ENCODE results near the gene EPHX1.
A peak's percentile ranks its signal among the peaks of the same experiment; 100 is the strongest.

Gene EPHX1

GRCh38 chr1:225842788-225843425 is 33.0 kb downstream of the EPHX1 start:
- DNase-seq (ENCODE audit: low read depth in 2 of 2) = no peak

GRCh38 chr1:225843426-225843795 is 33.5 kb downstream of the EPHX1 start:
- no peak for DNase-seq (ENCODE audit: low read depth in 2 of 2)

- DNase-seq (ENCODE audit: low read depth in 2 of 2) = no peak
Observed at GRCh38 chr1:225844236-225845061, 34.5 kb downstream of the EPHX1 start.

- no peak for DNase-seq (ENCODE audit: low read depth in 2 of 2)
Observed at GRCh38 chr1:225845097-225845496, 35.2 kb downstream of the EPHX1 start.

GRCh38 chr1:225845571-225846259 is 35.8 kb downstream of the EPHX1 start:
- no peak for DNase-seq (ENCODE audit: low read depth in 2 of 2)

- DNase-seq (ENCODE audit: low read depth in 2 of 2) = no peak
Observed at GRCh38 chr1:225846331-225847310, 36.7 kb downstream of the EPHX1 start.

GRCh38 chr1:225847610-225848009 is 37.7 kb downstream of the EPHX1 start:
- no peak for DNase-seq (ENCODE audit: low read depth in 2 of 2)

- peak in 1 of 2 donors; percentile 15 for DNase-seq (ENCODE audit: low read depth in 2 of 2)
Observed at GRCh38 chr1:225848030-225848955, 38.4 kb downstream of the EPHX1 start.

GRCh38 chr1:225849925-225850324 is 40.0 kb downstream of the EPHX1 start:
- peak; percentile 13 to 27 for DNase-seq (ENCODE audit: low read depth in 2 of 2)

GRCh38 chr1:225850370-225850769 is 40.4 kb downstream of the EPHX1 start:
- DNase-seq (ENCODE audit: low read depth in 2 of 2) = no peak

- no peak for DNase-seq (ENCODE audit: low read depth in 2 of 2)
Observed at GRCh38 chr1:225851805-225852204, 41.9 kb downstream of the EPHX1 start.

GRCh38 chr1:225852413-225853124 is 42.6 kb downstream of the EPHX1 start:
- DNase-seq (ENCODE audit: low read depth in 2 of 2) = no peak

GRCh38 chr1:225853441-225853840 is 43.5 kb downstream of the EPHX1 start:
- no peak for DNase-seq (ENCODE audit: low read depth in 2 of 2)

- DNase-seq (ENCODE audit: low read depth in 2 of 2) = no peak
Observed at GRCh38 chr1:225855503-225856300, 45.8 kb downstream of the EPHX1 start.

GRCh38 chr1:225857256-225857655 is 47.3 kb downstream of the EPHX1 start:
- DNase-seq (ENCODE audit: low read depth in 2 of 2) = no peak

GRCh38 chr1:225859151-225859550 is 49.2 kb downstream of the EPHX1 start:
- no peak for DNase-seq (ENCODE audit: low read depth in 2 of 2)

GRCh38 chr1:225860107-225860506 is 50.2 kb downstream of the EPHX1 start:
- DNase-seq (ENCODE audit: low read depth in 2 of 2) = no peak

- DNase-seq (ENCODE audit: low read depth in 2 of 2) = no peak
Observed at GRCh38 chr1:225860876-225861441, 51.0 kb downstream of the EPHX1 start.
